SK-N-SH treated with all-trans-retinoic acid at 6 μM for 48 hours (cell line): ENCODE measurements around the gene NTF3.

ENCODE experiments used
- ATAC-seq: fragments of 200-7000 bp; cut with Tn5 transposase; 3 replicates; pipeline ENCODE4 v1.9.1; 2020; ENCODE audit warnings: mild to moderate bottlenecking, moderate library complexity
- BACH2 ChIP-seq: fragments of 250-450 bp; sonication (Bioruptor Pico); IDR thresholded peaks from 2 replicates; pipeline ENCODE4 v1.9.0; 2021; ENCODE audit warnings: mild to moderate bottlenecking, borderline replicate concordance
- CREB5 ChIP-seq: fragments of 250-450 bp; sonication (Bioruptor Pico); IDR thresholded peaks from 2 replicates; pipeline ENCODE4 v1.5.1; 2020; ENCODE audit warnings: low read depth, mild to moderate bottlenecking, moderate library complexity
- CSDC2 ChIP-seq: fragments of 250-450 bp; sonication (Bioruptor Pico); IDR thresholded peaks from 2 replicates; pipeline ENCODE4 v1.5.0; 2020; ENCODE audit warnings: mild to moderate bottlenecking, moderate library complexity
- CSRNP3 ChIP-seq: fragments of 250-450 bp; sonication (Bioruptor Pico); IDR thresholded peaks from 2 replicates; pipeline ENCODE4 v1.5.1; 2021; ENCODE audit warnings: mild to moderate bottlenecking, moderate library complexity
- POU6F1 ChIP-seq: fragments of 250-450 bp; sonication (Bioruptor Pico); IDR thresholded peaks from 2 replicates; pipeline ENCODE4 v1.8.0; 2021; ENCODE audit warnings: low read depth, mild to moderate bottlenecking, moderate library complexity, borderline replicate concordance
- PPARA ChIP-seq: fragments of 250-450 bp; sonication (Bioruptor Pico); IDR thresholded peaks from 2 replicates; pipeline ENCODE4 v1.5.0; 2020; ENCODE audit warnings: mild to moderate bottlenecking, borderline replicate concordance
- SNAI2 ChIP-seq: fragments of 250-450 bp; sonication (Bioruptor Pico); IDR thresholded peaks from 2 replicates; pipeline ENCODE4 v1.5.0; 2020; ENCODE audit warnings: mild to moderate bottlenecking, moderate library complexity
- TCF4 ChIP-seq: fragments of 250-450 bp; sonication (Bioruptor Pico); IDR thresholded peaks from 2 replicates; pipeline ENCODE4 v1.8.0; 2021; ENCODE audit warnings: mild to moderate bottlenecking, moderate library complexity, borderline replicate concordance
- TOX ChIP-seq: fragments of 250-450 bp; sonication (Bioruptor Pico); IDR thresholded peaks from 2 replicates; pipeline ENCODE4 v1.8.0; 2021; ENCODE audit warnings: mild to moderate bottlenecking, moderate library complexity, borderline replicate concordance
- ZC3H10 ChIP-seq: fragments of 250-450 bp; sonication (Bioruptor Pico); IDR thresholded peaks from 2 replicates; pipeline ENCODE4 v1.5.1; 2021; ENCODE audit warnings: mild to moderate bottlenecking, moderate library complexity
- ZFP3 ChIP-seq: fragments of 250-450 bp; sonication (Bioruptor Pico); IDR thresholded peaks from 2 replicates; pipeline ENCODE4 v1.5.0; 2020; ENCODE audit warnings: mild to moderate bottlenecking, moderate library complexity
- ZFP30 ChIP-seq: fragments of 450-650 bp; formaldehyde crosslinking; IDR thresholded peaks from 2 replicates; pipeline ENCODE4 v1.5.0; 2022; ENCODE audit warnings: mild to moderate bottlenecking, moderate library complexity
- ZNF565 ChIP-seq: fragments of 450-650 bp; formaldehyde crosslinking; conservative IDR thresholded peaks from 2 replicates; pipeline ENCODE4 v1.5.0; 2020; ENCODE audit warnings: low read depth, mild to moderate bottlenecking, moderate library complexity
- ZNF8 ChIP-seq: fragments of 450-650 bp; formaldehyde crosslinking; IDR thresholded peaks from 2 replicates; pipeline ENCODE4 v1.5.0; 2020; ENCODE audit warnings: mild to moderate bottlenecking, moderate library complexity
- TF ChIP-seq, protein P1 (sequence below): fragments of 250-450 bp; sonication (Bioruptor Pico); IDR thresholded peaks from 2 replicates; pipeline ENCODE4 v1.8.0; 2020; ENCODE audit warnings: mild to moderate bottlenecking, moderate library complexity, borderline replicate concordance
- TF ChIP-seq, protein P2 (sequence below): fragments of 250-450 bp; sonication (Bioruptor Pico); IDR thresholded peaks from 2 replicates; pipeline ENCODE4 v1.5.0; 2020; ENCODE audit warnings: mild to moderate bottlenecking, moderate library complexity

The NTF3 gene

GRCh38 chr12:5533368-5533767 is 101.5 kb downstream of the NTF3 start:
- ATAC-seq: no peak

DNA sequence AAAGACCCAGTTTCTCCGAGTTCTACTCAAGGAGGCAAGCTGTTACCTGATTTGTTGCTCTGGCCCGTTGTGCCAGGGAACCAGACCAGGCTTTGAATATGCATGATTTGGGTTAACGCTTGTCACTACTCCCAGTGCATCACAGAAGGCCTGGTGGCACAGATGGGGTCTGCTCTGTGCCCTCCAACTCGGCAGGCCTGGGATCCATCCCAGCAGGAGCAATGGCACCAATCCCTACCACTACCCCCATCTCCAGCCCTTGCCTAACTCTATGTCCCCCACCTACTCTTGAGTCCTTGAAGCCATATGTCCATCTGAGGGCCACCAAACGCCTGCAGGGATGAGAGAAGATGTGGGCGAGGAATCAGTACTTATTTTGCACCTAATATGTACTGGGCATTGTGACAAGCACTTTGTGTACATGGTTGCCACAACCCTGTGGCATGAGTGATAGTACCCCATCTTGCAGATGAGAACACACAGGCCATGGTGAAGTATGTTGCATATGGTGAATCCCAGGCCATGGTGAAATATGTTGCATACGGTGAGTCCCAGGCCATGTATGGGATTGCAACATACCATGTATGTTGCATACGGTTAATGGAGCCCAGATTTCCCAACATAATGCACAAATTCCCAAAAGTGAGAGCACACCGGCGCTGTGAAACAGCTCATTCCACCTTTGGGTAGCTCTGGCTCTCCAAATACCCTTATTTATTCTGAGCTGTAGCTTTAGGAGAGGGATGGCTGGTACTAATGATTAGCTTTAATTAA is 102.7 kb downstream of the NTF3 start:
- ATAC-seq: no peak
- no peak for TF ChIP-seq CSDC2
- TF ChIP-seq, protein P1, sequence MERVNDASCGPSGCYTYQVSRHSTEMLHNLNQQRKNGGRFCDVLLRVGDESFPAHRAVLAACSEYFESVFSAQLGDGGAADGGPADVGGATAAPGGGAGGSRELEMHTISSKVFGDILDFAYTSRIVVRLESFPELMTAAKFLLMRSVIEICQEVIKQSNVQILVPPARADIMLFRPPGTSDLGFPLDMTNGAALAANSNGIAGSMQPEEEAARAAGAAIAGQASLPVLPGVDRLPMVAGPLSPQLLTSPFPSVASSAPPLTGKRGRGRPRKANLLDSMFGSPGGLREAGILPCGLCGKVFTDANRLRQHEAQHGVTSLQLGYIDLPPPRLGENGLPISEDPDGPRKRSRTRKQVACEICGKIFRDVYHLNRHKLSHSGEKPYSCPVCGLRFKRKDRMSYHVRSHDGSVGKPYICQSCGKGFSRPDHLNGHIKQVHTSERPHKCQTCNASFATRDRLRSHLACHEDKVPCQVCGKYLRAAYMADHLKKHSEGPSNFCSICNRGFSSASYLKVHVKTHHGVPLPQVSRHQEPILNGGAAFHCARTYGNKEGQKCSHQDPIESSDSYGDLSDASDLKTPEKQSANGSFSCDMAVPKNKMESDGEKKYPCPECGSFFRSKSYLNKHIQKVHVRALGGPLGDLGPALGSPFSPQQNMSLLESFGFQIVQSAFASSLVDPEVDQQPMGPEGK (CRISPR knock-in tag): no peak
- TF ChIP-seq ZFP3 (CRISPR knock-in tag): no peak
- no peak for TF ChIP-seq CSRNP3 (CRISPR knock-in tag)
- no peak for TF ChIP-seq ZFP30 (CRISPR knock-in tag)
- no peak for TF ChIP-seq BACH2
- no peak for TF ChIP-seq CREB5 (CRISPR knock-in tag)
- TF ChIP-seq TOX (CRISPR knock-in tag): no peak
- TF ChIP-seq ZNF565: no peak

More at GRCh38 chr12:5533368-5533767, 101.5 kb downstream of the NTF3 start:
- TF ChIP-seq ZNF8 (CRISPR knock-in tag): no peak
- no peak for TF ChIP-seq ZFP3 (CRISPR knock-in tag)
- TF ChIP-seq, protein P1 (CRISPR knock-in tag): no peak
- no peak for TF ChIP-seq ZFP30 (CRISPR knock-in tag)
- no peak for TF ChIP-seq POU6F1
- no peak for TF ChIP-seq ZNF565
- no peak for TF ChIP-seq ZC3H10
- no peak for TF ChIP-seq CSDC2
- no peak for TF ChIP-seq CREB5 (CRISPR knock-in tag)
- TF ChIP-seq, protein P2, sequence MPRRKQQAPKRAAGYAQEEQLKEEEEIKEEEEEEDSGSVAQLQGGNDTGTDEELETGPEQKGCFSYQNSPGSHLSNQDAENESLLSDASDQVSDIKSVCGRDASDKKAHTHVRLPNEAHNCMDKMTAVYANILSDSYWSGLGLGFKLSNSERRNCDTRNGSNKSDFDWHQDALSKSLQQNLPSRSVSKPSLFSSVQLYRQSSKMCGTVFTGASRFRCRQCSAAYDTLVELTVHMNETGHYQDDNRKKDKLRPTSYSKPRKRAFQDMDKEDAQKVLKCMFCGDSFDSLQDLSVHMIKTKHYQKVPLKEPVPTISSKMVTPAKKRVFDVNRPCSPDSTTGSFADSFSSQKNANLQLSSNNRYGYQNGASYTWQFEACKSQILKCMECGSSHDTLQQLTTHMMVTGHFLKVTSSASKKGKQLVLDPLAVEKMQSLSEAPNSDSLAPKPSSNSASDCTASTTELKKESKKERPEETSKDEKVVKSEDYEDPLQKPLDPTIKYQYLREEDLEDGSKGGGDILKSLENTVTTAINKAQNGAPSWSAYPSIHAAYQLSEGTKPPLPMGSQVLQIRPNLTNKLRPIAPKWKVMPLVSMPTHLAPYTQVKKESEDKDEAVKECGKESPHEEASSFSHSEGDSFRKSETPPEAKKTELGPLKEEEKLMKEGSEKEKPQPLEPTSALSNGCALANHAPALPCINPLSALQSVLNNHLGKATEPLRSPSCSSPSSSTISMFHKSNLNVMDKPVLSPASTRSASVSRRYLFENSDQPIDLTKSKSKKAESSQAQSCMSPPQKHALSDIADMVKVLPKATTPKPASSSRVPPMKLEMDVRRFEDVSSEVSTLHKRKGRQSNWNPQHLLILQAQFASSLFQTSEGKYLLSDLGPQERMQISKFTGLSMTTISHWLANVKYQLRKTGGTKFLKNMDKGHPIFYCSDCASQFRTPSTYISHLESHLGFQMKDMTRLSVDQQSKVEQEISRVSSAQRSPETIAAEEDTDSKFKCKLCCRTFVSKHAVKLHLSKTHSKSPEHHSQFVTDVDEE (CRISPR knock-in tag): no peak
- no peak for TF ChIP-seq SNAI2 (CRISPR knock-in tag)
- no peak for TF ChIP-seq TCF4 (CRISPR knock-in tag)
- no peak for TF ChIP-seq CSRNP3 (CRISPR knock-in tag)
- TF ChIP-seq BACH2: no peak
- no peak for TF ChIP-seq PPARA (CRISPR knock-in tag)
